ENCODE measurements around the gene CCDC149.

GRCh38 chr4:24807611-24808010, 105.2 kb downstream of the CCDC149 start:
- TF ChIP-seq CHD2 (IDR thresholded peaks at IDR 0.05; ENCODE audit: low read length, partially characterized antibody) (no peak), NR3C1 (IDR thresholded peaks at IDR 0.05) (no peak), EP300 (IDR thresholded peaks at IDR 0.05) (no peak), POLR2A (IDR thresholded peaks at IDR 0.05; ENCODE audit: low read length) (no peak), RAD21 (conservative IDR thresholded peaks at IDR 0.05 in 1 of 2, IDR thresholded peaks at IDR 0.05 in 1 of 2) (no peak), CTCF (IDR thresholded peaks at IDR 0.05) (no peak)
